GM12891 (cell line): Measurements from ENCODE around the gene CELSR1.

Source experiments
- POLR2A ChIP-seq: IDR thresholded peaks from 2 replicates; pipeline ENCODE4 v1.6.1; 2011; ENCODE audit warnings: low read depth, low read length, control low read depth
- POLR2AphosphoS5 ChIP-seq: IDR thresholded peaks from 2 replicates; pipeline ENCODE4 v1.6.1; 2011; ENCODE audit warnings: low read depth, low read length, control low read depth
- SPI1 ChIP-seq: IDR thresholded peaks from 2 replicates; pipeline ENCODE4 v1.6.1; 2011; ENCODE audit warnings: low read depth, low read length, control low read depth
- TAF1 ChIP-seq: IDR thresholded peaks from 2 replicates; pipeline ENCODE4 v1.6.1; 2011; ENCODE audit warnings: low read depth, low read length, control low read depth

DNA sequence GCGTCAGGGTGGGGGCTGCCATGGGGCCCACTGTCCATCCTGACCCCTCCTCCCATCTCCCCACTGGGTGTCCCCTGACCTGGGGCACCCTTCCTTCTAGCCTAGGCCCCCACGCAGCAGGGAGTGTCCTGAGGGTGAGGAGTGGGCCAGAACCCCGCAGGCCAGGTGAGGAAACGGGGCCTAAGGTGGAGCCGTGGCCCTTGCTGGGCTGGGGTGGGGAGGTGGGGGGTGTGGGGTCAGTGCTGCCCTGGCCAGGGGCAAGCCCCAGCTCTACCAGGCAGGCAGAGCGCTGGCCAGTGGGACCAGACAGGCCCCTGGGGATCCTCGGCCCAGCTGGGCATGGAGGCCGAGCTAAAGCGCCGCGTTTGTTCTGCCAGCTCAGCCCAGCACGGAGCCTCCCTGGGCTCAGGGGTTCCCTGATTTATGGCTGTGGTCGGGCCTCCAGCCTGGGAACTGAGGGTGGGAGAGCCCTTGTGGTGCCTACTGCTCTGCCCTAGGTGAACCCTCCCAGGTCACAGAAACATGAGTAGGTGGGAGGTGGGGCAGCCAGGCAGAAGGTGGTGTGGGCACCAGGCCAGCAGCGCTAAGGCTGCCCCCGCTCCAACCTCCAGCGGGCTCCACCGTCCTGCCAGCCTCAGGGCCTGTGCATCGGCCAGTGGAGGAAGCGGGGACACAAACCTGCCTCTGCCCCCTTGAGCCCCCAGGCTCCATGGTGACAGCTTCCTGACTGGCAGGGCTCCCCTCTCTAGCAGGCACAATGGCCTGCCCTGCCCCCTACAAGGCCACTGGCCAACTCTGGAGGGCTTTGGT lies 179.5 kb downstream of the CELSR1 start:
- TF ChIP-seq POLR2AphosphoS5 (no peak), POLR2A (no peak), TAF1 (no peak), SPI1 (no peak)
